PC-9 (cell line): ENCODE measurements around the gene PTPRO. TPM values are rescaled to one million over a fixed set of nuclear protein-coding genes. Genes with fewer than 3 reads are reported as not detected.

ENCODE experiments used
- BruUV-seq: library from RNA; stranded (reverse); fragments of 400-500 nt; replicated peaks from 2 replicates; lab custom pipeline; 2021; lab: Mats Ljungman, UMichigan
- CTCF ChIA-PET: fragments of 300-600 bp; sonication (Branson Sonifier 250); formaldehyde crosslinking; loops from one replicate; lab custom pipeline; 2022; ENCODE audit warnings: antibody characterized with exemption; lab: Charles Lee
- POLR2A ChIA-PET: fragments of 300-600 bp; sonication (Branson Sonifier 250); formaldehyde crosslinking; loops from one replicate; lab custom pipeline; 2022; ENCODE audit warnings: antibody characterized with exemption; ENCODE audit not compliant: unreplicated experiment; lab: Charles Lee
- DNase-seq, 2 experiments: peaks; one replicate each; pipeline versions ENCODE4 v3.0.0 to v3.0.0-alpha.2; 2015 to 2022; ENCODE audit warnings: mixed read lengths in 1 of 2
- H2AFZ ChIP-seq: fragments of 200-600 bp; sonication (generic); 2 replicates; pipeline ENCODE4 v1.8.1; 2017; ENCODE audit warnings: antibody characterized with exemption
- H3F3A ChIP-seq: fragments of 200-600 bp; sonication (generic); 2 replicates; pipeline ENCODE4 v1.8.1; 2017; ENCODE audit warnings: antibody characterized with exemption, mild to moderate bottlenecking, low read depth; ENCODE audit not compliant: insufficient read depth
- H3K27ac ChIP-seq: fragments of 200-600 bp; sonication (generic); 2 replicates; pipeline ENCODE4 v1.6.1; 2016; ENCODE audit warnings: mixed run types
- H3K27me3 ChIP-seq: fragments of 200-600 bp; sonication (generic); 2 replicates; pipeline ENCODE4 v1.6.1; 2016; ENCODE audit warnings: low read depth, mixed run types; ENCODE audit not compliant: insufficient read depth
- H3K36me3 ChIP-seq: fragments of 200-600 bp; sonication (generic); 2 replicates; pipeline ENCODE4 v1.6.1; 2016; ENCODE audit warnings: low read depth, mixed run types
- H3K4me1 ChIP-seq: fragments of 200-600 bp; sonication (generic); replicated peaks from 2 replicates; pipeline ENCODE4 v1.6.1; 2016; ENCODE audit warnings: mixed run types; ENCODE audit not compliant: insufficient read depth
- H3K4me2 ChIP-seq: fragments of 200-600 bp; sonication (generic); 2 replicates; pipeline ENCODE4 v1.6.1; 2017; ENCODE audit warnings: mixed run types
- H3K4me3 ChIP-seq: fragments of 200-600 bp; sonication (generic); 2 replicates; pipeline ENCODE4 v1.6.1; 2016; ENCODE audit warnings: mixed run types
- H3K79me2 ChIP-seq: fragments of 200-600 bp; sonication (generic); 2 replicates; pipeline ENCODE4 v1.6.1; 2017; ENCODE audit warnings: low read depth, mixed run types
- H3K9me2 ChIP-seq: fragments of 200-600 bp; sonication (generic); 2 replicates; pipeline ENCODE4 v1.8.1; 2017; ENCODE audit warnings: mild to moderate bottlenecking; ENCODE audit not compliant: insufficient read depth
- H3K9me3 ChIP-seq: fragments of 200-600 bp; sonication (generic); 2 replicates; pipeline ENCODE4 v1.8.1; 2016; ENCODE audit warnings: low read depth; ENCODE audit not compliant: insufficient read depth
- H4K20me1 ChIP-seq: fragments of 200-600 bp; sonication (generic); 2 replicates; pipeline ENCODE4 v1.8.1; 2017; ENCODE audit not compliant: insufficient read depth
- EZH2 ChIP-seq: fragments of 200-600 bp; sonication (generic); IDR thresholded peaks from 2 replicates; pipeline ENCODE4 v1.8.0; 2017; ENCODE audit warnings: antibody characterized with exemption, low read depth
- intact Hi-C: fragments of 100-400 bp; cut with micrococcal nuclease; formaldehyde crosslinking; loops from one replicate; pipeline ENCODE4 v1.10.0; 2022; ENCODE audit not compliant: unreplicated experiment
- total RNA-seq: library from RNA; stranded (reverse); gene quantifications from 2 replicates; pipeline ENCODE4 v1.2.3, GENCODE V29; 2021
- TF ChIP-seq, protein P1 (sequence below): fragments of 200-600 bp; sonication (generic); conservative IDR thresholded peaks from 2 replicates; pipeline ENCODE4 v1.6.1; 2017; ENCODE audit warnings: mixed run types, antibody characterized with exemption, mild to moderate bottlenecking, moderate library complexity

PTPRO gene
- total RNA-seq, 1 experiment from 2014 or later = not detected

DNA sequence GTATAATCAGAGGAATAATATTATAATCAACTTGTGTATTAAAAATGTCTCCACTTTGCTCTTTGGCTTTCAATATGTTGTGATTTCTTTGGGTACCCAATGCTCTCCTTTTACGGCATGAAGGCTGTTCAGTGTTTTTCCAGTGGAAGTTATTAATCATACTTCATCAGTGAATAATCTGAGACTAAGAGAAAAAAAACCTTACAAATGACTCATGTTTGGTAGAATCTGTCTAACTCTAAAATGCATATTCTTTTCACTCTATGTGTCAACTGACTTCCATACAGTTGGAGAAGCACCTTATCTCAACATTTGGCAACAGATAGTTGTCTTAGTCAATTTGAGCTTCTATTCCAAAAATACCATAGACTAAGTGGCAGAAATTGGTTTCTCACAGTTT lies 82.2 kb downstream of the PTPRO start:
- Histone ChIP-seq H3K4me1 (no peaks in the 10 kb centered on the region), H3K9me2 (peaks cover 4% of the 10 kb centered on the region; the same call in 1 of the 2 replicates), H3K27me3 (no peaks in the 10 kb centered on the region), H3K27ac (no peak overlapping the region), H3F3A (no peaks in the 10 kb centered on the region), H3K9me3 (no peaks in the 10 kb centered on the region; the same call in 1 of the 2 replicates), H3K79me2 (no peaks in the 10 kb centered on the region), H3K4me3 (no peak overlapping the region), H4K20me1 (no peaks in the 10 kb centered on the region), H2AFZ (no peak overlapping the region), H3K36me3 (no peaks in the 10 kb centered on the region), H3K4me2 (no peak overlapping the region)
- no peak for DNase-seq
- POLR2A ChIA-PET = no interaction called here
- no TSS peak for BruUV-seq
- intact Hi-C loops = no loop called here
- TF ChIP-seq EZH2 = no peak
- TF ChIP-seq, protein P1, sequence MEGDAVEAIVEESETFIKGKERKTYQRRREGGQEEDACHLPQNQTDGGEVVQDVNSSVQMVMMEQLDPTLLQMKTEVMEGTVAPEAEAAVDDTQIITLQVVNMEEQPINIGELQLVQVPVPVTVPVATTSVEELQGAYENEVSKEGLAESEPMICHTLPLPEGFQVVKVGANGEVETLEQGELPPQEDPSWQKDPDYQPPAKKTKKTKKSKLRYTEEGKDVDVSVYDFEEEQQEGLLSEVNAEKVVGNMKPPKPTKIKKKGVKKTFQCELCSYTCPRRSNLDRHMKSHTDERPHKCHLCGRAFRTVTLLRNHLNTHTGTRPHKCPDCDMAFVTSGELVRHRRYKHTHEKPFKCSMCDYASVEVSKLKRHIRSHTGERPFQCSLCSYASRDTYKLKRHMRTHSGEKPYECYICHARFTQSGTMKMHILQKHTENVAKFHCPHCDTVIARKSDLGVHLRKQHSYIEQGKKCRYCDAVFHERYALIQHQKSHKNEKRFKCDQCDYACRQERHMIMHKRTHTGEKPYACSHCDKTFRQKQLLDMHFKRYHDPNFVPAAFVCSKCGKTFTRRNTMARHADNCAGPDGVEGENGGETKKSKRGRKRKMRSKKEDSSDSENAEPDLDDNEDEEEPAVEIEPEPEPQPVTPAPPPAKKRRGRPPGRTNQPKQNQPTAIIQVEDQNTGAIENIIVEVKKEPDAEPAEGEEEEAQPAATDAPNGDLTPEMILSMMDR = no peak
- CTCF ChIA-PET = no interaction called here

DNA sequence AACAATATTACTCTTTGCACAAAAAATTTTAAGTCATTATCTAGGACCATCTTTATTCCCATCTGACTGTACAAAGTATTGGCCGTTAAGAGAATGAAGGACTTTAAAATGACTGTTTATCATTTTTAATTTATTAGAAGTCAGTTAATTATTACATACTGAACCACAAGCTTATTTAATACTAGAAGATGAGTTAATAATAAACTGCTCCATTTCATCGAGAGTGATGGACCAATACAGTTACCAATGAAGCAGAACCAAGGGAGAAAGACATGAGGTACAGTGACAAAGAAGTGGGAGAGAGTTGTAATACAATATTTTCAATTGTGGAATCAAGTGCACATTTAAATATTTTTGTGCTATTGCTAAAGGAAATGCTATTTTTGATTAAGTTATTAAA lies 83.3 kb downstream of the PTPRO start:
- intact Hi-C loops = no loop called here
- H3K27ac ChIP-seq = no peak overlapping the region
- ChIA-PET CTCF (no interaction called here), POLR2A (no interaction called here)
- no peak overlapping the region for H2AFZ ChIP-seq
- no peaks in the 10 kb centered on the region for H3K4me1 ChIP-seq
- no peak for TF ChIP-seq EZH2
- TF ChIP-seq, protein P1 = no peak
- H3K4me3 ChIP-seq = no peak overlapping the region
- no peaks in the 10 kb centered on the region; the same call in 1 of the 2 replicates for H3K9me3 ChIP-seq
- no peaks in the 10 kb centered on the region for H3K36me3 ChIP-seq
- DNase-seq = no peak
- BruUV-seq = no TSS peak
- no peaks in the 10 kb centered on the region for H4K20me1 ChIP-seq
- H3K79me2 ChIP-seq = no peaks in the 10 kb centered on the region
- H3K4me2 ChIP-seq = no peak overlapping the region
- no peaks in the 10 kb centered on the region for H3F3A ChIP-seq
- H3K27me3 ChIP-seq = no peaks in the 10 kb centered on the region
- peaks cover 4% of the 10 kb centered on the region; the same call in 1 of the 2 replicates for H3K9me2 ChIP-seq

DNA sequence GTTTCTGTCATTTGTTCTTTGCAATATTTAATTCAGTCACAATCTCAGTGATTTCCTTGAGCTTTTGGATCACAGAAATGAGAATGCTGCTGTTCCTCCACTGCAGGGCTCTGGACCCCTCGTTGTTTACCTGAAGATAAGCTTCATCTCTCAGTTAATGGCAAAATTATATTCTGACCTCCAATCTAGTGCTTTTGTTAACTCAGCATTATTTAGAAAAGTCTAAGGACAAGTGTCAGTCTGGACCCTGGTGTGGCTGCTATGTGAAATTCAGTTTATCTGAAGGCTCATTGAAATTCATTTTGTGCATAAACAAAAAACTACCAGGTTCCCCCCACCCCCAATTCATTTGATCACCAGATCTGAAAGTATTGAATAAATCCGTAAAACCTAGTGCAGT lies 84.7 kb downstream of the PTPRO start:
- no peak overlapping the region for H3K4me3 ChIP-seq
- H3K9me3 ChIP-seq = no peaks in the 10 kb centered on the region; the same call in 1 of the 2 replicates
- BruUV-seq = no TSS peak
- H3K4me1 ChIP-seq = no peaks in the 10 kb centered on the region
- peaks cover 4% of the 10 kb centered on the region; the same call in 1 of the 2 replicates for H3K9me2 ChIP-seq
- no peaks in the 10 kb centered on the region for H3F3A ChIP-seq
- intact Hi-C loops = no loop called here
- H3K79me2 ChIP-seq = no peaks in the 10 kb centered on the region
- no peaks in the 10 kb centered on the region for H3K36me3 ChIP-seq
- ChIA-PET POLR2A (no interaction called here), CTCF (no interaction called here)
- no peak overlapping the region for H3K4me2 ChIP-seq
- no peaks in the 10 kb centered on the region for H3K27me3 ChIP-seq
- H3K27ac ChIP-seq = no peak overlapping the region
- TF ChIP-seq, protein P1 = no peak
- TF ChIP-seq EZH2 = no peak
- no peak overlapping the region for H2AFZ ChIP-seq
- no peak for DNase-seq
- no peaks in the 10 kb centered on the region for H4K20me1 ChIP-seq
